Ammon's horn (tissue), 1 donor: ENCODE results near the gene MRPL53.
"Not testable (repeated sequence)": the region's sequence is repeated elsewhere in the genome, so short reads cannot be mapped to it uniquely, and the experiment has no call there.

Experiments
- DNase-seq: peaks from one replicate; pipeline ENCODE4 v3.0.0-alpha.2; 2016; ENCODE audit warnings: low spot score

The MRPL53 gene

GRCh38 chr2:74502720-74503505 is 30.4 kb upstream of the MRPL53 start:
- no peak for DNase-seq

DNA sequence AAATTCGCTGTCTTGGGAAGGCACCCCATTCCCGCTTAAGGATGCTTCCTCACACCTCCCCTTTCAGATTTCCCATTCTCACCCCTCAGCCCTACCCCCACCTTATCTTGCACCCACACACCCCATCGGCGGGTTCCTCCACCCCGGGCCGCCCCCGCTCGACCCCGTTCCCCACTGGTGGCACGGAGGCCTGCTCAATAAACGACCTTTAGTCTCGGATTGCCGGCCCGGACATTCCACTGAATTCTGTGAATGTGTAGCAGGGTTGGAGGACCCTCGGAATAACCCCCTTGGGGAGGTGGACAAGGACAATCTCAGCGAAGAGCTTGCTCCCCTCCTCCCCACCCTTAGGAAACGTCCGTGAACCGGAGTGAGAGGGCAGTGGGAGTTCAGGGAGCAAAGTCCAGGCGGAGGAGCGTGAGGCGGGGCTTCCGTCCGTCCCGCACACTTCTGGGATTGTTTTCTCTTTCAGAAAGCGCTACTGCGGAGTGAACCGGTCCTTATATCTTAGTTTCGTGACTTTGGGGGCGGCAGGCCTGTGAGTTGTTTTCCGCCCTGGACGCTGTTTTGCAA is 29.8 kb upstream of the MRPL53 start:
- no peak for DNase-seq

GRCh38 chr2:74501335-74502071 is 29.0 kb upstream of the MRPL53 start:
- DNase-seq: no peak

DNA sequence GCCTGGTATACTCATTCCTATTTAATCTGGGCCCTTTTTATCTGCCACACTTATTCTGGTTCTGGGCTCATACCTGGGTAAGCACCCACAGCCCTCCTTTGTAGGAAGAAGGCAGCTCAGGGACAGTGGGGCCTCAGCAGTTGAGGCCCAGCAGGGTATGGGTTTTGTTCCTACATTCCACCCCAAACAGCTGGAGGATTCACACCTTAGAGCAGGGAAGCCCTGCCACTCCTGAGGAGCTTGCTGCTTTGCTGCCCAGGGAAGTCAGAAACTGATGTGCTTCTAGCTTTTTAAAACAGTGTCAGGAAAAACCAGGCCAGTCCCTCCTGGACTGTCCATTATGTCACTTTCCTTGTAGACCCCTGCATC is 28.1 kb upstream of the MRPL53 start:
- no peak for DNase-seq

GRCh38 chr2:74499940-74500577 is 27.6 kb upstream of the MRPL53 start:
- DNase-seq: no peak

DNA sequence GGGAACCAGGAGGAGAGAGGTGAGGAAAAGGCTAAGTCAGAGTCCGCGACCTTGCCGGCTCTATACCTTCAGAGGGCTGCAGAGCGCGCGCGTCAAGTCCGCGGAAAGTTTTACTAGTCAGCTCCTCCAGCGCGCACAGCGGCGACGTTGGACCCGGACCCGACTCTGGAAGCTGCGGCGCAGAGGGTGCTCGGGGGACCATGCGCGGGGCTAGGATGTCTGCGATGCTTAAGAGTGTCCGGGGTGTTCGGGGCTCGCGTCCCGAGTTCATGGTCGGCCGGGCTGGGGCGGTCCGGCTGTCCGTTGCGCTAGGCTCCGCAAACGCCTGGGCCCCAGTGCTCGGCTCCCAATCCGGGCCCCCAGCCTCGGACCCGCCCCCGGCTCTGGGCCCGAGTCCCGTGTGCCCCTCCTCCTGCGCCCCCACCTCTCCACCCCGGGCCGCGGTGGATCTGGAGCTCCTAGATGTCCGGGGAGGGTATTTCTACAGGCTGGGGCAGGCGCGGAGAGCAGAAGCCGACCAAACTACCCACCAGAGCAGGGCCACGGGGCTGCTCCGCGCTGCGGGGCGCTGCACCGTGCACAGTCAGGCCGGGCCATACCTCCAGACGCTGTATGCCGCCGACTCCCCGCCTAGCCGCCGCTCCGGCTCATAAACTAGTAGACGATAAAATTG is 26.9 kb upstream of the MRPL53 start, which contains the start of gene LBX2:
Gene LBX2, minus strand, starts transcription at position 337 of the 673 bp plus-strand sequence. Its CDS starts 66 bp downstream, at position 271.
- DNase-seq: no peak

GRCh38 chr2:74498500-74499266 is 26.2 kb upstream of the MRPL53 start:
- no peak for DNase-seq

DNA sequence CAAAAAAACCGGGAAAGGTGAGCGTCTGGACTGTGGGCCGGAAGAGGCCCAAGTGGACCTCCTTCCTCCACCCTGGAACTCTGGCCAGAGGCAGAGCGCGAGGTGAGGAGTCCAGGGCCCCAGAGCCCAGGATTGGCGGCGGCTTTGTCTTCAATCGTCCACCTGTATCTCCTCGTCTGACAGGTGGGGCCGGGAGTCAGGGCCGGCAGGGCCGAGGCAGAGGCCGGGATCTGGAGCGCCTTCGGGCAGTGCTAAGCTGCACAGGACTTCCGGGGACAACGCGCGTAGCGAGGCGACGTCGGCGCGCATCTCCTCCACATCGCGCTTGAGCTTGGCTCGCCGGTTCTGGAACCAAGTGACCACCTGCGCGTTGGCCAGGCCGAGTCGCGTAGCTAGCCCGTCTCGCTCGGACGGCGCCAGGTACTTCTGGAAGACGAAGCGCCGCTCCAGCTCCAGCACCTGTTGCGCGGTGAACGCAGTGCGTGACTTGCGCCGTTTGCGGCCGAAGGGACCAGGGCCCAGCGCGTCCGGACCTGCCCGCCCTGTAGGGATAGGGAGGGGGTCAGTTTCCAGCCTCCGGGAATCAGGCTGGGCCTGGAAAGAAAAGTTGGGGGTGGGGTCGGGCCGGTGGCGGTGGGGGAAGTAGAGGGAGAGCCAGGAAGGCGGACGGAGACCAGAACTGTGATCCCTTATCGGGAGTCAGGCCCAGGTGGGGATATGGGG is 25.5 kb upstream of the MRPL53 start:
- DNase-seq: no peak

DNA sequence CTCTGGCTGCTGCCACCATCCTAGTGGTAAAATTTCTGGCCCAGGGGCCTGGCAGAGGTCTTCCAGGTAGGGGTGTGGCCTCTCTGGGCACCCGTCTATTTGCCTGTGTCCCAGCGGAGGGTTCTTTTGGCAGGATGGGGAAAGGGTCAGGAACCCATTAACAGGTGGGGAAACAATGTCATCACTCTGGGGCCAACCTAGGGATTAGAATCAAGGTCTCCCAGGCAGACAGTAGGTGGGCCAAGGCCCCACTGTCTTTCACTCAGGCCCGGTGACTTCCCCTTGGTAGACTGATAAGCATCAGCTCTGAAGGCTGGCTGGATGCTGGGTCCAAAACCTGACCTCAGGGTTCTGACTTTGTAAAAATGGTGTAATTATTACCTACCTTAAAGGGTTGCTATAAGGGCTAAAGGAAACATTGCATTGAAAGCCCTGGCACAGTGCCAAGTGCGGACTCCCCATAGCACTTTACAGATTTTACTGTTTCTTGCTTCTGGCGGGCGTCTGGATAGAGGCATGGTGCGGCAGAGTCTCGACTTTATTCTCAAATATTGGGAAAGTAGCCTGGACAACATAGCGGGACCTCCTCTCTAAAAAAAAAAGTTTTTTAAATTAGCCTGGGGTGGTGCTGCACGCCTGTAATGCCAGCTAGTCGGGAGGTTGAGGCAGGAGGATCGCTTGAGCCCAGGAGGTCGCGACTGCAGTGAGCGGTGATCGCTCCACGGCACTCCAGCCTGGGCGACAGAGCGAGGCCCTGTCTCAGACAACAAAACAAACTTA is 24.7 kb upstream of the MRPL53 start:
- DNase-seq: no peak

- no peak for DNase-seq
Observed at GRCh38 chr2:74495440-74495839, 23.0 kb upstream of the MRPL53 start.

GRCh38 chr2:74493546-74493945 is 21.1 kb upstream of the MRPL53 start:
- no peak for DNase-seq

DNA sequence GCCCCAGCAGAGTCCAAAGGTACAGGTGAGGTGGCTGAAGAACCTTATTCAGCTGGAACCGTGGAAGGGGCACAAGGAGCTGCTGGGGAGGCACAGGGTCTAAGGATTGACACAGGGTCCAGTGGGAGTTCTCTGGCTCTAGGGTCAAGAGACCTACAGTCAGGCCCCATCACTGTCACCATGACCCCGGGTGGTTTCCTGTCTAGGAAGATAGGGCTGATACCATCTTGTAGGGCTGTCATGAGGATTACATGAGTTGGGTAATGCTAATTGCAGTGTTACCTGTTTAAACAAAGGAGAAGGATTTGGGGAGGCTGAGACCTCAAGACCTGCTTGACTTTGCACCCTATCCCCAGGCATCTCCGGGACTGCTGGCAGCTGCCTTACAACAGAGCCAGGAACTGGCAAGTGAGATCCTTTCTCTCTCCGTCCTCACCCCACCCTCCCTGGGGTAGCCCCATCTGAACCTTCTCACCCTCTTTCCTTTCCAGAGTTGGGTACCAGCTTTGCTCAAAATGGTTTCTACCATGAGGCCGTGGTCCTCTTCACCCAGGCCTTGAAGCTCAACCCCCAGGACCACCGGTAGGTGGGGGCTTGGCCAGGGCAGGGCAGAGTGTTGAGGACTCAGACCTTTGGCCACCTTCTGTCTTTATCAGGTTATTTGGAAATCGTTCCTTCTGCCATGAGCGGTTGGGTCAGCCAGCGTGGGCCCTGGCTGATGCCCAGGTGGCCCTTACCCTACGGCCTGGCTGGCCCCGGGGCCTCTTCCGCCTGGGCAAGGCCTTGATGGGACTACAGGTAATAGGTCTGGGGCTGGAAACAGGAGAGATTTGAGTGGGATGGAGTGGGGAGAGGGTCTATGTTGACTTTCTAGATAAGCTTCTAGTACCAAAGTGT is 19.4 kb upstream of the MRPL53 start:
- DNase-seq: no peak

DNA sequence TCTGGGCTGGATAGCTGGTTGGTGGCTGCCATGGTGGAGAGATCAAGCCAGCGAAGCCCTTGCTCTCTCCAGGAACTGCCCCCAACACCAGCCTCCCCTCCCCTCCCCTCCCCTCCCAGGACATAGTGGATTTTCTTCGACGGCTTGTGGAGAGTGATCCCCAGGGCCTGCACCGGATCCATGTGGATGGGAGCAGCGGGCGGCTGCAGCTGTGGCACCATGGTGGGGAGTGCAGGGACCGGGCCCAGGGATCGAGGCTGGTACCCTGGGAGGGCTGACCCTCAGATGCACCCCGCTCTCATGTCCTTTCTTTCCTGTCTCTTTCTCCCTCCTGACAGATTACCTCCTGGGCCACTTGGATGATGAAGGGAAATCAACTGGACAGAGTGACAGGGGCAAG is 17.4 kb upstream of the MRPL53 start:
- DNase-seq: no peak

DNA sequence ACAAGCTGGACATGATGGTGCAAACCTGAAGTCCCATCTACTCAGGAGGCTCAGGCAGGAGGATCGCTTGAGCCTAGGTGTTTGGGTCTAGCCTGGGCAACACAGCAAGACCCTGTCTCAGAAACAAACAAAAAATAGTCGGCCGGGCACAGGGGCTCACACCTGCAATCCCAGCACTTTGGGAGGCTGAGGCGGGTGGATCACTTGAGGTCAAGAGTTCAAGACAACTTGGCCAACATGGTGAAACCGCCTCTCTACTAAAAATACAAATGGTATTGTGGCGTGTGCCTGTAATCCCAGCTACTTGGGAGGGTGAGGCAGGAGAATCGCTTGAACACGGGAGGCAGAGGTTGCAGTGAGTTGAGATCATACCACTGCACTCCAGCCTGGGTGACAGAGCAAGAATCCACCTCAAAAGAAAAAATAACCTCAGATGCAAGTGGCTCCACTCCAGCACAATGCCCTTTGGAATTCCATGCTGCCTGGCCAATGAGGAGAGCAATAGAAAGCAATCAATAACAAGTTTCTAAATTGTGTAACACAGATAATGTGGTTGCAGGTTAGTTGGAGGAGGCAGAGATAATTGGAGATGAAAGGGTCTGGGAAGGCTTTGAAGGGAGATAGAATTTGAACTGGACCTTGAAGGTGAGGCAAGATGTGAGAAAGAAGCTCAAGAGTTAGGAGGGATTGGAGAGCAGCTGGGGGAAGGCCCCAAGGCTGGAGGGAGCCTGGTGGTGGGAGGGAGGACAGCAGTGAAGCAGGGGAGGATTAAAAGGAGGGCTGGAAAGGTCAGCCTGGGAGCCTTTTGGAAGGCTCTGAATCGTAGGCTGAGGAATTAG is 16.4 kb upstream of the MRPL53 start:
- no peak for DNase-seq

GRCh38 chr2:74486141-74486540 is 13.7 kb upstream of the MRPL53 start:
- DNase-seq: no peak

GRCh38 chr2:74483675-74484164 is 11.2 kb upstream of the MRPL53 start:
- DNase-seq: not testable (repeated sequence)

DNA sequence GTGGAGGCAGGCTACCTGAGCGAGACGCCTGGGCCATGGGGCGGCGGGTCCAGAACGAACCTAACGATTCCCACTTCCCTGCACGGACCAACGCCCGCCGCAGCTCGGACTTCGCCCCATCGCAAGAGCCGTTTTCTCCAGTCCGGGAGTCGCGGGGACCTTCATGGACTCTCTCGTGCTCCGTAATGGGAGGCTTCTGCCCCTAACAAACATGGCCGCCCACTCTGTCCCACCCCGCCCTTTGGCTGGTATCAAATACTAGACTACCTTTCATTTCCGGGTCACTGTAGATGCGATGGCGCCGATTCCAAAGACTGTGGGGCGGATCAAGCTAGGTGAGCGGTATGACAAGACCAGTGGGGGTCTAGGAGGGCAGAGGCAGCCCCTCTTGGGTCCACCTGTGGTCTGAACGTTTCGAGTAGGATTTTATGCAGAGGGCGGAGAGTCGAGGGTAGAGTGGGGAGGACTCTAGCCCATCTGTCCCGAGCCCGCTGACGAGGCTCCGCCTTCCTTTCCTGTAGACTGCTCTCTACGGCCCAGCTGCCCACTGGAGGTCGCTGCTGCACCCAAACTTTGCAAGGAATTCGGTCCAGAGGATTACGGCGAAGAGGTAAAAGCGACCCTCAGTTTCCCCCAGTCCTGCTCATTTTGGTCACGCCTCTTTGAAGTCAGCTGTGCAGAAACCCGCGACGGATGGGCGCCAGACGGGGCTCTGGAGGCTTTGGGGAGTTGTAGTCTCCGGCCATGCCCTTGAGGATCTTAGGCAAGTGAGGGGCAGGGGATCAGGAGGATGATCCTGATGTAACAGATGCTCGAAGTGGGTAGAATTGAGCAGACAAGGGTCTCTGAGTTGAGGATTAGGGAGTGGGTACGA is 10.6 kb upstream of the MRPL53 start, which contains the start of the genes CCDC142 and TTC31:
Gene CCDC142, minus strand, starts transcription at position 198 of the 874 bp plus-strand sequence. Its CDS starts 161 bp downstream, at position 37.
Gene TTC31, plus strand, starts transcription at position 281 of the 874 bp plus-strand sequence. Its CDS starts 15 bp downstream, at position 296.
- DNase-seq: peak; percentile 97
